GM21528 (cell line): ENCODE data around the gene EMILIN3.
"Not testable (repeated sequence)": the region's sequence is repeated elsewhere in the genome, so short reads cannot be mapped to it uniquely, and the experiment has no call there.

Experiments used
- ATAC-seq: cut with Tn5 transposase; IDR thresholded peaks from one replicate; pipeline ENCODE4 v1.9.1; 2021; ENCODE audit warnings: mild to moderate bottlenecking, moderate library complexity; ENCODE audit not compliant: unreplicated experiment, low FRiP score

EMILIN3 gene

DNA sequence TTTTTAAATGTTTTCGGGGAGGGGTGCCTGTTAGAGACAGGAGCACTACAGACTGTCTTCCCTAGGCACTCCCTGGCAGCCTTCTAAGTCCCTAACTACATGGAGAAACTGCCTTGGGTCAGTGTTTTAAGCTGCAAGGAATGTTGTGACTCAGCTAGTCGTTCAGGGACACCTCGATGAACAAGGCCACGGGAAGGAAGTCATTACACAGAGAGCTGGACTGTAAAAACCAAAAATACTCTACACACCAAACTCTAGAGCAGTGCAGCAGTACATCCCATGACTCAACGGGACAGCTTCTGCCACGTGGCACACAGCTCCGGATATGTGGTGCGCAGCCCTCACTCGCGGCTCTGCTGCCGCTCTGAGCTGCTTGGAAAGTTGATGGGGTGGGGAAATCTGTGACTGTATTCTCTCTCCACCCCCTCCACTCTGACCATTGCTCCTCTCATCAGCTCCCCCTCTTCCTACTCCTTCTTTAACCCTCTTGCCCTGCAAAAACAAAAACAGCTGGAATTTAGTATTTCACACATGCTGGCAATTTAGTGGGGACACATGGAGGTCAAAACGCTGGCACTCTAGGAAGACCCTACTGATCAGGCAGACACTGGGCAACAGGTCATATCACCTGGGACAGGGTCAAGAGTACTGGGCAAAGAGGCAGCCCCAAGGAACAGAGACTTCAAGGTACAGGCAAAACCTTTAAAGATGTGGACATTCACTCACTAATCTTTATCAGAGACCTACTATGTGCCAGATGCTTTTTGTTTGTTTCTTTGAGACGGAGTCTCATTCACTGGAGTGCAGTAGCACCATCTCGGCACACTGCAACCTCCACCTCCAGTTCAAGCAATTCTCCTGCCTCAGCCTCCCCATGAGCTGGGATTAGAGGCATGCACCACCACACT, 36.9 kb downstream of the EMILIN3 start:
- no peak for ATAC-seq

DNA sequence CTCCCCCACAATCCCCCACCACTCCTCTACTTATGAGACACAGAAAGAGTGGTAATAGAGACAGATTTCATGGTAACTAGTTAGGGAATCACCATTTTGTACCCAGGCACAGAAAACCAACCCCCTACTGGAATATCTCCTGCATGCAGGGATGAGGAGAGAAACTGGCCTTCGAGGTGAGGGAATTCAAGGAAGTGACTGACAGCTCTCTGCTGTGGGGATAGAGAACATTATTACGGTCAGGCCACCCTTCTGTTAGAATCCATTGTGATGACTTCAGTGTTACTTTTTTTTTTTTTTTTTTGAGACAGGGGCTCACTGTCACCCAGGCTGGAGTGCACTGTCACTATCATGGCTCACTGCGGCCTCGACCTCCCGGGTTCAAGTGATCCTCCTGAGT, 39.4 kb downstream of the EMILIN3 start:
- ATAC-seq = no peak

DNA sequence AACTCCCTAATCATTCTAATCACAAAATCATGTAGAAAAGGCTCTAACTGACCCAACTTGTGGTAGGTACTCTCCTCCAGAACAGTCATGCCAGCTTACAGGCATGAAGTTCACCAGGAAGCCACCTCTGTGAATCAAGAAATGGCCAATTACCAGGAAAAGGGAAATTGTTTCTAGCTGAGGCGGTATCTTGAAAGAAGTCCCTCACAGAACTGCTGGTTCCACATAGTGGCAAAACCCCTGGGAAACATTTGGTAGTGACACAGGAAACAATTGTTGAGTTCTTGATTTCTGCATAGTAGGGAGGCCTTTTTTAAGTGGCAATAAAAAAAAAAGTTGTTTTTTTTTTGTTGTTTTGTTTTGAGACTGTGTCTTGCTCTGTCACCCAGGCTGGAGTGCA, 45.6 kb downstream of the EMILIN3 start:
- no peak for ATAC-seq

DNA sequence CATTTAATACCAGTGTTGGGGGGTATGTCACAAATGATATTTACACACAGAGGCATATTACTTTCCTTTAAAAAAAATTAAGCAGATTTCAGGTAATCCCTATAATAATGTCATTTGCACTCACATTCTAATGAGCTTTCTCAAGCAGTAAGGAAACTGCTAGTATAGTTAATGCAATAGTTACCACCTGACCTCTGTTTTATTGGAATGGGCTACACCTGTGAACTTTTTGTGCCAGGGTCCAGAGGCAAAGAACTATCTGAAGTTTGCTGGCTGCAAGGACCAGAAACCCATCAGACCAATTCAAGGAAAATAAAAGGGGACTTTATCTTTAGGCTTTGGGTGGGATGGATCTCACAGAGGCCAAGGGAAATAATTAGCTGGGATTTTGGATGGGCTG, 46.2 kb downstream of the EMILIN3 start:
- no peak for ATAC-seq

GRCh38 chr20:41318271-41318649, 48.4 kb downstream of the EMILIN3 start:
- ATAC-seq = no peak

DNA sequence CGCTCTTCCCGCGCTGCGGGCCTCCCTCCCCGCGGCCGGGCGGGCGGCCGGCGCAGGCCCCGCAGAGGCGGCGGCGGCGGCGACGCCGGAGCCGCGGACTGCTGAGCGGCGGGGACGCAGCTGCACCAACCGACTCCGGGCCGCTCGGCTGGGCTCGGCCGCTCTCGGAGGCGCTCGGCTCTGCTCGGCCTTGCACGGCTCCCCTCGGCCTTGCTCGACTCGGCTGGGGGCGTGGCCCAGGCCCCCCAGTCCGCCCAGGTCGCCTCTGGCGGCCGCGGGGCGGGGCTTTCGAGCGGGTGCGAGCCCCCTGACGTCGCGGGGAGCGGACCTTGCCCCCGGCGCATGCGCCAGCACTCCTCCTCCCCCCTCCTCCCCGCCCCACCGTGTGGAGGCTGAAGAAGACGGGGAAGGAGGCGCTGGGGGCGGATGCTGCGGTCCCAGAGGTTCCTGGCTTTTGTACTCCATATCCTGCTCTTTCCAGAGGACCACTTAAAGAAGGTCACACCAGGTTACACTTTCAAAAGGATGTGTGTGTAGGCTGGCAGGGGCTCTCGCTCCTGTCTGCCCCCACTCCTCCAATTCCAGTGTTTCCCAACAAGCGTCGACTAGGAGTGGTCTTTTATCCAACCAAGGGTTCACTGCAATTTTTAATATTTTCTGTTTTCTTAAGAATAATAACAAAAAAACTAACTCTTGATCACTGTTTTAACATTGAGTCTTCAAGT, 48.9 kb downstream of the EMILIN3 start, which contains the start of gene ZHX3:
ZHX3 (minus strand) TSS at position 186 of the 725 bp plus-strand sequence. CDS start 112,815 bp downstream, outside the sequence.
- peak; percentile 97 for ATAC-seq

DNA sequence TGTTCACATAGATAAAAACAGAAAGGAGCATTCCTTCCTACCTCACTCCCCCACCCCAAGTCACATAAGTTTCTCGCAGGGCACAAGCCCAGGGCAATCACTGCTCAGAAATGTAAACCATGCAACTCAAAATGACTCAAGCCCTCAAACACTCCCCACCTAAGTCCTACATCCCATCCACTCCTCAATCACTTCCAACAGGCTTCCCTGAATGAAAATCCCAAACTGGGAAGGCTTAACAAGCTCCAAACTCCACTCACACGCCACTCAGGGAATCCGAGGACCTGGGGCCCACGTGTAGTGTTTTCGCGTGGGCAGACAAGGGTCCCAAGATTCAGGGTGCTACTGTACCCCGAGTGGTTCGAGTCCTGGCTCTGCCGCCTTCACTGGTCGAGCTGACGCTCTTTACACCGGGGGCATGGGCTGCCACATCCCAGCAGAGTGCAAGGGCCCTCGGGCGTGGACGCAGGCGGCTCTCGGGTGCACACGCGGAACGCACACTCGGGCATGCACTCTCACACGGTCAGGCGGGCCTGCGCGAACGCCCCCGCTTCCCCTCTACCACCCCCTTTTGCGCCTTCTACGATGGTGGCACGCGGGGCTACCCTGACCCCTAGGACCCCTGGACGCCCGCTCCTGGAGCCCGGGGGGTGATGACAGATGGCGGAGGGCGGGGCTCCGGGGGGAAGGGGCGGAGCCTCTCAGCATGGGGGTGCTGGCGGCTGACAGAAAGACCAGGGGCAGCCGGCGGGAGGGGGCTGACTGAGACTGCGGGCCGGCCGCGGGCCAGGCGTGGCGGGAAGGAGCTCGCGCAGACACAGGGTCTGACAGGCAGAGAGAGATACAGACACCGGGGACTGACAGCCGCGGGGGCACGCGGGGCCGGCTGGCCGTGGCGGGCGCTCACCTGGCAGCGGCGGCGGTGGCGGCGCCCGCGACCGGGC, 49.7 kb downstream of the EMILIN3 start:
- peak; percentile 70 for ATAC-seq

DNA sequence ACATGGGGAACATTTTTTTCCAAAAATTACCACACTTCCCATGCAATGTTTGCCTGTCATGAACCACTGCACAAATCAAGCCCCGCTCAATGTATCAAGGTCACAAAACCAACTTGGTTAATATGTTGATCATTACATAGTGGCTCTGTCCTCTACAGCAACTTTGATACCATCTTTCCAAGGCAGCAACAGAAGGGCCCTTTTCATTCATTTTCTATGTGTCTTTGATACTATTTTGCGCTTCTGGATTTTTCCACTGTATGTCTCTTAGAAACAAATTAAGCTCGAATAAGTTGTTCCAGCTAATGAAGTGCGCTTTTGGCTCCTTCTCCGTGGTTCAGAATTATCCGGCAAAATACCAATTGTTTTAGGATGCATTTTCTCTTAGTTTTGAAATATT, 50.6 kb downstream of the EMILIN3 start:
- ATAC-seq = no peak

GRCh38 chr20:41314386-41314785, 52.2 kb downstream of the EMILIN3 start:
- no peak for ATAC-seq

DNA sequence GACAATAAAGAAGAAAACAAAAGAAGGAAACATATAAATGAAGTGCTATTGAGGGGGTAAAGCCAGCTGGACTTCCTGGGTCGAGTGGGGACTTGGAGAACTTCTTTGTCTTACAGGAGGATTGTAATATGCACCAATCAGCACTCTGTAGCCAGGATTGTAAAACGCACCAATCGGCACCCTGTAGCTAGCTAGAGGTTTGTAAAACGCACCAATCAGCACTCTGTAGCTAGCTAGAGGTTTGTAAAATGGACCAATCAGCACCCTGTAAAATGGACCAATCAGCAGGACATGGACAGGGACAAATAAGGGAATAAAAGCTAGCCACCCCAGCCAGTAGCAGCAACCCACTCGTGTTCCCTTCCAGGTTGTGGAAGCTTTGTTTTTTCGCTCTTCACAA, 54.6 kb downstream of the EMILIN3 start:
- ATAC-seq = not testable (repeated sequence)
